Osteocyte (in vitro differentiated cells): ENCODE measurements around the gene RPLP2. TPM values are rescaled to one million over a fixed set of nuclear protein-coding genes. Genes with fewer than 3 reads are reported as not detected.
A peak's percentile ranks its signal among the peaks of the same experiment; 100 is the strongest.

ENCODE experiments used
- DNase-seq: peaks from one replicate; pipeline ENCODE4 v3.0.0; 2021; ENCODE audit warnings: mixed read lengths; ENCODE audit not compliant: unreplicated experiment; ENCODE audit errors: extremely low spot score
- H3K27ac Mint-ChIP-seq: one replicate; pipeline ENCODE4 v1.8.0; 2021; ENCODE audit warnings: mild to moderate bottlenecking, mixed read lengths; ENCODE audit not compliant: unreplicated experiment
- H3K27me3 Mint-ChIP-seq: one replicate; pipeline ENCODE4 v1.8.0; 2021; ENCODE audit warnings: mixed read lengths; ENCODE audit not compliant: unreplicated experiment
- H3K36me3 Mint-ChIP-seq: one replicate; pipeline ENCODE4 v1.8.0; 2021; ENCODE audit warnings: mixed read lengths; ENCODE audit not compliant: unreplicated experiment
- H3K4me1 Mint-ChIP-seq: one replicate; pipeline ENCODE4 v1.8.0; 2021; ENCODE audit warnings: mixed read lengths; ENCODE audit not compliant: unreplicated experiment
- H3K4me3 Mint-ChIP-seq: one replicate; pipeline ENCODE4 v1.8.0; 2021; ENCODE audit warnings: mild to moderate bottlenecking, moderate library complexity, mixed read lengths; ENCODE audit not compliant: unreplicated experiment
- H3K9me3 Mint-ChIP-seq: one replicate; pipeline ENCODE4 v1.8.0; 2021; ENCODE audit warnings: mixed read lengths; ENCODE audit not compliant: unreplicated experiment
- total RNA-seq: library from RNA; stranded (reverse); gene quantifications from 2 replicates; pipeline ENCODE4 v1.2.1, GENCODE V29; 2021
- TF ChIP-seq, protein P1 (sequence below): fragments of 200-600 bp; sonication (generic); IDR thresholded peaks from 2 replicates; pipeline ENCODE4 v1.5.0; 2021; ENCODE audit warnings: antibody characterized with exemption, mild to moderate bottlenecking, moderate library complexity

The RPLP2 gene
- total RNA-seq, 1 donor from 2014 or later: 1,500 TPM

- peak overlapping the region; percentile 45 for H3K4me3 Mint-ChIP-seq
- H3K27ac Mint-ChIP-seq: peak overlapping the region; percentile 96
- DNase-seq: no peak
- H3K36me3 Mint-ChIP-seq: no peaks in the 10 kb centered on the region
- H3K4me1 Mint-ChIP-seq: peaks cover 45% of the 10 kb centered on the region
- no peaks in the 10 kb centered on the region for H3K9me3 Mint-ChIP-seq
- TF ChIP-seq, protein P1, sequence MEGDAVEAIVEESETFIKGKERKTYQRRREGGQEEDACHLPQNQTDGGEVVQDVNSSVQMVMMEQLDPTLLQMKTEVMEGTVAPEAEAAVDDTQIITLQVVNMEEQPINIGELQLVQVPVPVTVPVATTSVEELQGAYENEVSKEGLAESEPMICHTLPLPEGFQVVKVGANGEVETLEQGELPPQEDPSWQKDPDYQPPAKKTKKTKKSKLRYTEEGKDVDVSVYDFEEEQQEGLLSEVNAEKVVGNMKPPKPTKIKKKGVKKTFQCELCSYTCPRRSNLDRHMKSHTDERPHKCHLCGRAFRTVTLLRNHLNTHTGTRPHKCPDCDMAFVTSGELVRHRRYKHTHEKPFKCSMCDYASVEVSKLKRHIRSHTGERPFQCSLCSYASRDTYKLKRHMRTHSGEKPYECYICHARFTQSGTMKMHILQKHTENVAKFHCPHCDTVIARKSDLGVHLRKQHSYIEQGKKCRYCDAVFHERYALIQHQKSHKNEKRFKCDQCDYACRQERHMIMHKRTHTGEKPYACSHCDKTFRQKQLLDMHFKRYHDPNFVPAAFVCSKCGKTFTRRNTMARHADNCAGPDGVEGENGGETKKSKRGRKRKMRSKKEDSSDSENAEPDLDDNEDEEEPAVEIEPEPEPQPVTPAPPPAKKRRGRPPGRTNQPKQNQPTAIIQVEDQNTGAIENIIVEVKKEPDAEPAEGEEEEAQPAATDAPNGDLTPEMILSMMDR: no peak
- H3K27me3 Mint-ChIP-seq: no peaks in the 10 kb centered on the region
Measured at GRCh38 chr11:846496-847098, 36.8 kb downstream of the RPLP2 start.

GRCh38 chr11:847876-848275 lies 38.1 kb downstream of the RPLP2 start:
- Mint-ChIP-seq H3K27me3 (no peaks in the 10 kb centered on the region), H3K9me3 (no peaks in the 10 kb centered on the region), H3K36me3 (no peaks in the 10 kb centered on the region), H3K4me3 (no peak overlapping the region), H3K4me1 (peaks cover 50% of the 10 kb centered on the region), H3K27ac (no peak overlapping the region)
- no peak for DNase-seq
- TF ChIP-seq, protein P1: no peak

DNA sequence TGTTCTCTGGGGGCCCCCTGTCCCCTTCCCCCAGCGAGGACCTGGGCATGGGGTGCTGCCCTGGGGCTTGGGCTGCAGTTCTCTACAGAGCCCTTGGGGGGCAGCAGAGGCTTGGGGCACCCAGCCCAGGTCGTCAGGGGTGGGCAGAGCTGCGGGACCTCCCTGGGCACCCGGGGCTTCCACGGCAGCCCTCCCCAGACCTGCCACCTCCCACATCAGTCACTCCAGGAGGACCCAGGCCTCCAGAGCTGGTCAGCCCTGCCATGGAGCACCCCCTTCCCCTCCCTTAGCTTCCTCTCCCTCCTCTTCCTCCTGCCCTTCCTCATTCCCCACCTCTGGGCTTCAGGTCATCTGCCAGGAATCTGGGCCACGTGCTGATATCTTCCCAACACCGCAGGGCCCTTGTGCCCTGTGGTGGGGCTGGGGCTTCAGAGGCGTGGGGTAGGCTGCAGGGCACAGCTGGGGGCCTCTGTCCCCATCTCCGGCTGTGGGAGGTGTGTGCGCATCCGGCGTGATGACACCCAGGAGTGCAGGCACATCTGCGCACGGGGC lies 38.7 kb downstream of the RPLP2 start:
- TF ChIP-seq, protein P1: peak; percentile 83
- Mint-ChIP-seq H3K4me1 (peaks cover 50% of the 10 kb centered on the region), H3K27ac (no peak overlapping the region), H3K9me3 (no peaks in the 10 kb centered on the region), H3K36me3 (no peaks in the 10 kb centered on the region), H3K4me3 (peak overlapping the region; percentile 38), H3K27me3 (no peaks in the 10 kb centered on the region)
- DNase-seq: no peak

DNA sequence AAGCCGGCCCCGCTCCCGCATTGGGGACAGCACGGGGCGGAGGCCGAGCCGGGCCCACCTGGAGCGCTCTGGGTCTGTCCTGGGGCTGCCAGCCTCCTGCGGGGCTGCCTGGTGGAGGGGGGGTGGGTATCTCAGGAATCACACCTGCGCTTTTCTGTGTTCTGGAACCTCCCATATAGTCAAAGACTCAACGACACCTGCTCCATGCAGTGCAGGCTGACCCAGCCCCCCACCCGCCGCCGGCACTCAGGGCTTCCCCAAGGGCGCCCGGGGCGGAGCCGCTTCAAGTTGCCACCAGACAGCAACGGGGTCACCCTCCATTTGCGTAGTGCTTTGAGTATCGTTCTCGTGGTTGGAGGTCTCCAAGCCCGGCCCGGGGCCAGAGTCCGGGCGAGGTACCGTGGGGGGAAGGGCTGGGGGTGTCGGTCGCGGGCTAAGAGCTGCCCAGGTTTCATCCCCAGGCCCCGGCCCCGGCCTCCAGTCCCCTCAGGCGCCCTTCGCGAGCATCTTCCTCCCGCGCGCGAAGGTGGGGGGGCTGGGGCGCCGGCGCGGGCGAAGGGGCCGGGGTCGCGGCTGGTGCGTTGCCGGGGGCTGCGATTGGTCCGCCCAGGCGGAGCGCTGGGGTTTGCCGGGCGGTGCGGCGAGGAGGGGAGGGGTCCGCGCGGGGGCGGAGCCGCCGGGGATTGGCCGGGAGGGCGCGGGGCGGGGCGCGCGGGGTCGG lies 39.5 kb downstream of the RPLP2 start:
- Mint-ChIP-seq H3K27ac (no peak overlapping the region), H3K36me3 (no peaks in the 10 kb centered on the region), H3K4me1 (peaks cover 46% of the 10 kb centered on the region), H3K9me3 (no peaks in the 10 kb centered on the region), H3K4me3 (peak overlapping the region; percentile 71), H3K27me3 (no peaks in the 10 kb centered on the region)
- TF ChIP-seq, protein P1: no peak
- no peak for DNase-seq
